Parathyroid adenoma (tissue), 2 donors: ENCODE results near the gene ETFB.

ENCODE experiments used
- H2AFZ ChIP-seq: fragments of 300-600 bp; sonication (generic); one replicate; pipeline ENCODE4 v1.7.0; 2017; ENCODE audit warnings: antibody characterized with exemption, mild to moderate bottlenecking
- H3K27ac ChIP-seq: fragments of 300-600 bp; sonication (generic); one replicate; pipeline ENCODE4 v1.7.0; 2017
- H3K27me3 ChIP-seq: fragments of 300-600 bp; sonication (generic); one replicate; pipeline ENCODE4 v1.7.0; 2017; ENCODE audit warnings: low read length; ENCODE audit not compliant: control insufficient read depth, insufficient read depth
- H3K36me3 ChIP-seq: fragments of 300-600 bp; sonication (generic); one replicate; pipeline ENCODE4 v1.7.0; 2017; ENCODE audit warnings: low read length; ENCODE audit not compliant: control insufficient read depth, insufficient read depth
- H3K4me1 ChIP-seq: fragments of 300-600 bp; sonication (generic); one replicate; pipeline ENCODE4 v1.7.0; 2017; ENCODE audit warnings: control low read depth
- H3K4me2 ChIP-seq: fragments of 300-600 bp; sonication (generic); one replicate; pipeline ENCODE4 v1.7.0; 2017; ENCODE audit warnings: low read length
- H3K4me3 ChIP-seq: fragments of 300-600 bp; sonication (generic); one replicate; pipeline ENCODE4 v1.7.0; 2017; ENCODE audit warnings: low read depth, low read length
- H3K79me2 ChIP-seq: fragments of 300-600 bp; sonication (generic); one replicate; pipeline ENCODE4 v1.7.0; 2017; ENCODE audit warnings: control low read depth
- H3K9ac ChIP-seq: fragments of 300-600 bp; sonication (generic); one replicate; pipeline ENCODE4 v1.7.0; 2017; ENCODE audit warnings: mild to moderate bottlenecking
- H3K9me3 ChIP-seq: fragments of 300-600 bp; sonication (generic); one replicate; pipeline ENCODE4 v1.7.0; 2017; ENCODE audit warnings: low read length; ENCODE audit not compliant: control insufficient read depth
- CTCF ChIP-seq: fragments of 300-600 bp; sonication (generic); IDR thresholded peaks from one replicate; pipeline ENCODE4 v1.7.0; 2017; ENCODE audit warnings: antibody characterized with exemption, mild to moderate bottlenecking
- donor health status: primary hyperparathyroidism.

Gene ETFB

DNA sequence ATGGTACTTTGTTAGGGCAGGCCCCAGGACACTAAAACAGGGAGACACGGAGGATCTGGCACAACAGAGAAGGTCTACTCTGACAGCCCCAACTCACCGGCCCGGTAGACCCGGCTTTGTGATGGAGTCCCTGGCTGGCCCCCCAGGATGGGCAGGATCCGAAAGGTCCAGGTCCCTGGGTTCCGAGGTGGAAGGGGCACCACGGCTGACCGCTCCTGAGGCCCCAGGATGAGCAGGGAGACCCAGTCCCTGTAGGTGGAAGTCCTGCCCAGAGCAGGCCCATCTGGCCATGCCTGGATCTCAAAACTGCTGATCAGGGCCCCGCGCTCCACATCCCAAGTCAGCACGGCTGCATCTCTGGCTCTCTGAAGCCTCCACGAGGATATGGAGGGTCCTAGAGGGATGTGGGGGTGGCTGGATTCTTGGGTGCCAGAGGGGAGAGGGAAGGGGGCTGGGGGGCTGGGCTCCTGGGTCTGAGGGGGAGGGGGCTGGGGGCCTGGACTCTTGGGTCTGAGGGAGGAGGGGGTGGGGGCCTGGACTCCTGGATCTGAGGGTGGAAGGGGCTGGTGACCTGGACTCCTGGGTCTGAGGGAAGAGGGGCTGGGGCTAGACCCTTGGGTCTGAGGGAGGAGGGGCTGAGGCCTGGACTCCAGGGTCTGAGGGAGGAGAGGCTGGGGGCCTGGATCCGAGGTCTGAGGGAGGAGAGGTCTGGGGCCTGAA, 28.9 kb downstream of the ETFB start:
- no peak overlapping the region for H3K4me3 ChIP-seq
- no peaks in the 10 kb centered on the region for H3K79me2 ChIP-seq
- no peaks in the 10 kb centered on the region for H3K36me3 ChIP-seq
- no peak overlapping the region for H3K27ac ChIP-seq
- H3K9ac ChIP-seq = no peak overlapping the region
- H2AFZ ChIP-seq = no peak overlapping the region
- H3K9me3 ChIP-seq = no peaks in the 10 kb centered on the region
- peaks cover 10% of the 10 kb centered on the region for H3K4me1 ChIP-seq
- no peak for TF ChIP-seq CTCF
- no peaks in the 10 kb centered on the region for H3K27me3 ChIP-seq
- no peak overlapping the region for H3K4me2 ChIP-seq

GRCh38 chr19:51333836-51334460, 32.2 kb downstream of the ETFB start:
- no peak for TF ChIP-seq CTCF
- Histone ChIP-seq H3K79me2 (no peaks in the 10 kb centered on the region), H3K36me3 (no peaks in the 10 kb centered on the region), H3K4me1 (peaks cover 6% of the 10 kb centered on the region), H3K9me3 (no peaks in the 10 kb centered on the region), H3K4me3 (no peak overlapping the region), H3K27ac (no peak overlapping the region), H3K9ac (no peak overlapping the region), H3K4me2 (no peak overlapping the region), H3K27me3 (no peaks in the 10 kb centered on the region), H2AFZ (no peak overlapping the region)

DNA sequence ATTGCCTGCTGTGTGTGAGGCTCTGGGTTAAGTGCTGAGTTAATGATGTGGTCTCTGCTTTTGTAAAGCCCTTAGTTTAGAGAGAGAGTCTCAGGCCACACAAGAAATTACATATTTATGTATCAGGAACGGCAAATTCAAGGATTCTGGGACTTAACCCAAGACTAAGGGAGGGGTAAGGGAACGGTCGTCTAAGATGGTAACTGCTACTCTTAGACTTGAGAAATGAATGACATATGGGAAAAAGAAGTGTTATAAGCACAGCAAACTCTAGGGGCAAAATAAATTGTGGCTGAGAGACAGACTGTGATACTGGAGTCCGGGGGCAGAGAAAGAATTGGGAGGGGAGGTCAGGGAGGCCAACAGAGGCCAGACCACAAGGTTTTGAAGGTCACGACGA, 34.5 kb downstream of the ETFB start:
- Histone ChIP-seq H3K9me3 (no peaks in the 10 kb centered on the region), H3K4me3 (no peak overlapping the region), H3K36me3 (no peaks in the 10 kb centered on the region), H3K27me3 (no peaks in the 10 kb centered on the region), H3K4me1 (no peaks in the 10 kb centered on the region), H3K27ac (no peak overlapping the region), H3K79me2 (no peaks in the 10 kb centered on the region), H3K4me2 (no peak overlapping the region), H3K9ac (no peak overlapping the region), H2AFZ (no peak overlapping the region)
- no peak for TF ChIP-seq CTCF

- no peak overlapping the region for H3K9ac ChIP-seq
- no peaks in the 10 kb centered on the region for H3K9me3 ChIP-seq
- no peak for TF ChIP-seq CTCF
- no peak overlapping the region for H2AFZ ChIP-seq
- H3K4me1 ChIP-seq = no peaks in the 10 kb centered on the region
- no peak overlapping the region for H3K4me2 ChIP-seq
- no peaks in the 10 kb centered on the region for H3K79me2 ChIP-seq
- H3K36me3 ChIP-seq = no peaks in the 10 kb centered on the region
- H3K27me3 ChIP-seq = no peaks in the 10 kb centered on the region
- no peak overlapping the region for H3K4me3 ChIP-seq
- no peak overlapping the region for H3K27ac ChIP-seq
Observed at GRCh38 chr19:51331193-51331592, 35.0 kb downstream of the ETFB start.

DNA sequence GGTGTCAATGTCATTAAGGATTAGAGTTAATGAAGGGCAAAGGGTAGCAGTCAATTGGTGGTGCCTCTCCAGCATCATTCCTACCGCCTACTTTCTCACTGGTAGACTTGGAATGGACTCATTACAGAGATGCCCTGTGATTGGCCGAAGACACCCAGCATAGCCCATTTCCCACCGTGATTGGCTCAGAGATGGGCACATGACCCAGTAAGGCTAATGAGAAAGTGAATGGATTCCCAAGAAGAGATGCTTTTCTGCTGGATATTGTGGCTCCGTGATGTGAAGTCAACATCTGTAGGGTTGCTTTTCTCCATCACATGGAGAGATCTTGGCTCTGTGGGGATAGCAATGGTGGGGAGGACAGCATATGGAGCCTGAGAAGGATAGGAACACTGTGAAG, 35.8 kb downstream of the ETFB start:
- no peak for TF ChIP-seq CTCF
- no peaks in the 10 kb centered on the region for H3K79me2 ChIP-seq
- no peaks in the 10 kb centered on the region for H3K36me3 ChIP-seq
- no peaks in the 10 kb centered on the region for H3K4me1 ChIP-seq
- no peaks in the 10 kb centered on the region for H3K9me3 ChIP-seq
- H3K27ac ChIP-seq = no peak overlapping the region
- H2AFZ ChIP-seq = no peak overlapping the region
- no peak overlapping the region for H3K4me2 ChIP-seq
- H3K9ac ChIP-seq = no peak overlapping the region
- no peaks in the 10 kb centered on the region for H3K27me3 ChIP-seq
- no peak overlapping the region for H3K4me3 ChIP-seq
